ENCODE results near the gene SREBF2.

SREBF2 gene

DNA sequence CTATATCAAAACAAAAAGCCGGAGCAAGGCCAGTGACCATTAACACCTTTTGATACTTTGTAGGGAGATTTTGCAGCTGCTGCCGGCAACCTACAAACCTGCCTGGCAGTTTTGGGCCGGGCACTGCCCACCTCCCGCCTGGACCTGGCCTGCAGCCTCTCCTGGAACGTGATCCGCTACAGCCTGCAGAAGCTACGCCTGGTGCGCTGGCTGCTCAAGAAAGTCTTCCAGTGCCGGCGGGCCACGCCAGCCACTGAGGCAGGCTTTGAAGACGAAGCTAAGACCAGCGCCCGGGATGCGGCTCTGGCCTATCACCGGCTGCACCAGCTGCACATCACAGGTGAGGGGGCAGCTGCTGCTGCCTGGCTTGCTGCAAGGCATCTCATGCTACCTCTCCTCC lies 47.7 kb downstream of the SREBF2 start:
- DNase-seq = no peak

DNA sequence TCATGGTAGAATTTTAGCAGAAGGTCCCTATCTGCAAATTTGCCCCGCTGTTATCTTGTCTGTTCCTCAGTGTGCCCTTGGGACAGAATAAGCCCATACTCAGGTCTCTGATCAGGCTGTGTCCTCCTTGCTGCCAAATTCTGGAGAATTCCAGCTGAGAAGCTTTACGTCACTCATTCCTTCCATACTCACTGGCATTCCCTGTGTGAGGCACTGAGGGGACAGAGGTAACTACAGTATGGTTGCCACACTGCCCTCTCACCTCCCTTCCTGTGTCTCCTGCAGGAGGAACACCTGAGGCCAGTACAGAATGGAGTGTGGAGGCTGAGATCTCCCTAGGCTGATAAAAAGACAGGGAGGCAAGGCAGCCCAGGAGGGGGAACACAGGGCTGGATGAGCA lies 50.5 kb downstream of the SREBF2 start:
- no peak for DNase-seq

DNA sequence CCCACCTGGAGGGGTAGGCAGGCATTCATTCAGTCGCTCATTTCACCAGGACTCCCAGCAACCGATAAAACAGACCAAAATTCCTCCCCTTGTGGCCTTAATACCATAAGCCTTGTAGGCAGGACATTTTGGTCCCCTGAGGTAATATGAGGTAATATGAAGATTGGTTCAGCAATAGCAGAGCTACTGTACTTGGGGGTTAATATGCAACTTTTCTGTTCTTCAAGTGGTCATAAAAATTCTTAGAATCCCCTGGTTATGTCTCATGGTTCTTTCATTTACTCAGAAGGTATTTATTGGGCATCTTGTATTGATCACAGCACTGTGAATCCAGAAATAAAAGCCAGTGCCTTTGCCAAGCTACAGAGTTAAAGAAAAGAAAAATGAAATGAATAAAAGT lies 52.2 kb downstream of the SREBF2 start:
- DNase-seq = no peak

DNA sequence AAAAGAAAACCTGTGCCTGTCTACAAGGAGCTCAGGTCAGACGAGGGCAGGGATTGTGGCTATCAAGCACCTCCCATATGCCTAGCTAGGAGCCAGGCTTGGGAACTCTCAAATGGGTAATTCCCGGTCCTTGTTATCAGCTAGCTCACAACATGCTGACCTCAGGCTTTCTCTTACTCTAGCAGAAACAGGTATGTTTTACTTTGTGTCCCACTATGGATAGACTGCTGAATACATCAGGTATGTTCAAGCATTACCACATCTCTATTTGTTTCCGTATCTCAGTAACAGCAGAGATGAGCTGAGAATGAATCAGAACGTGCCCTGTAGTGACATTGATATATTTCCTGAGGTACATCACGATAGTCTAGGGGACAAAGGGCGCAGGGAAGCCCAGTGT lies 52.6 kb downstream of the SREBF2 start:
- no peak for DNase-seq

DNA sequence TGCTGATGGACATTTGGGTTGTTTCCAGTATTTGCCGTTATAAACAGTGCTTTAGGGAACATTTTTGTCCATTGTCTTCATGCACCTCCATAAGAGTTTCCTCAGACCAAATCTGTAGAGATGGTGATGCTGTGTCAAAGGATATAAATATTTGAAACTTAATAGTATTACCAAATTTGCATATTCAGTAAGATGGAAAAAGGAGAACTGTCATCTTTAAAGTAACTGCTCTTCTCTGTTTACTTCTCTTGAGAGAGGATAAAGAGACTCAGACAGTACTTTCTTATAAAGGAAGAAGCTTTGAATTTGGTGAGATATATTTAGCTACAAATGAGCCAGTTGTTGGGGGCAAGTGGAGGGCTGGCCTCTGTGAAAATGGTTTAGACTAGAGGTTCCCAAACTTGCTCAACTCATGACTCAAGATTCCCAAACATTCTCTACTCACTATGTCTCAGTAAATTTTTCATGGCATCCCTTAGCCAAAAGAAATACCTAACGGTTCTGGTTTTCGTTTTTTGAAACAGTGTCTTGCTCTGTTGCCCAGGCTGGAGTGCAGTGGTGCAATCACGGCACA lies 55.8 kb downstream of the SREBF2 start:
- no peak for DNase-seq

DNA sequence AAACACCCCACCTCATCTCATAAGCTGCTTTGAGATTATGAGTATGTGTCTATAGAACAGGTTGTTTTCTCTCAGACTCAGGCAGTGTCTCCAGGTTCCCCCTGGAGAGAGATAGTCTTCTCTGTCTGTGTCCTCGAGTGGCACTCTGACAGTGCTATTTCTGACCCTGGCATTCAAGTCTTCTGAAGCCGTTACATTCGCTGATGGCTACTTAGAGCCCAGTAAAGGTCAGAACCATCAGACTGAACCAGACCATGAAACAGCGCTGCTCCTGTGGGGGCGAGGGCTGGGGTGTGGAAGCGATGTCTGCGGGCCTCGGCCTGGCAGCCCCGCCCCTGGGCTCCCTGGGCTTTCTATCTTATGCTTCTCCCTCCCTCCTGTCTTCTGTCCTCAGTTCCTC lies 58.5 kb downstream of the SREBF2 start:
- no peak for DNase-seq

DNA sequence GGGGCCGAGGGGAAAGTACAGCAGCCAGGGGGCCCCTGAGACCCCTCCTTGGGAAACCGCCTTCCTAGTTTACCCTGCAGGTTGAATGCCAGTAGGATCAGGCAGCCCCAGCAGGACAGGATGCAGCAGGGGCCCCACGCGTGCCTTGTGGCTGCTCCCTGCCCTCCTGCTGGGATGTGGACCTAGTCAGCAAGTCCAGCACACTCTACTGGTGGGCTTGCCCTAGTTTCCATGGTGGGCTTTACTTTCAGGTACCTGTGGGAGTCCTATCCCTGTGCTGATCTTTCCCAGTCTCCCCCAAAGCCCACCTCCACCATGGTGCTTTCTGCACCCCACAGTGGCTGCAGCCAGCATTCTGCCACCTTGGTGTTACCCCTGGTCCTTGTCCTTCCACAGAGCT lies 59.8 kb downstream of the SREBF2 start:
- no peak for DNase-seq

DNA sequence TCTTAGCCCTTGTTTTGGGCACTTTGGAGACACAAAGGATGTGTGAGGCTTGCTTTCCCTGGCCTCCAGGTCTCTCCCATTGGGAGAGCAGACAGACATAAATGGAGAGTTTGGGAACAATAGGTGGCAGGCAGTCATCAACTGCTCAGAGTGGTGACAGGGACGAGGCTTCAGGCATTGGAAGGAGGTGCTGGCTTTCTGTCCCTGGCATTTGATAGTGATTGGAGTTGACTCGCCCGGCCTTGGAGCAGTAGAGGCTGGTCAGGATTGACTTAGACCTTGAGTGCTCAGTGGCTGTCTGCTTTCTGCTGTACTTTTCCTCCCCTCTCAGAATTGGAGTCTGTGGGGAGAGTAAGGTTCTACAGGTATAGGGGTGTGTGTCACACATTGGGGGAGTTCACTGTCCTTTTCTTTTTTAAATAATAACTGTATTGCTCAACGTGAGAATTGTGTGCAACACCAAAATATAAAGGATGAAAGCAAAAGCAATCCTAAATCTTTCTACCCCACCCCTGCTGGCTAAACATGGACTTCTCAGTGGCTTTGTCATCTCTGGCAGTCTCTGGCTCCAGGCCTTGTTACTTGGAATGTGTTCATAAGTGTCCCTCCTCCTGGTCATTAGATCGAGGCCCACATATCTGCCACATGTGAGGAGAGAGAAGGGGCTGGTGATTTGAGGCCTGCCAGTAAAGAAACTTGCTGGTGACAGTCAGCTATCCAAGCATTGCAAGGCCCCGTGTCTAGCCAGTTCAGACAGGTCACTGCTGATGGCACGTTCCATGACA lies 60.9 kb downstream of the SREBF2 start:
- no peak for DNase-seq

DNA sequence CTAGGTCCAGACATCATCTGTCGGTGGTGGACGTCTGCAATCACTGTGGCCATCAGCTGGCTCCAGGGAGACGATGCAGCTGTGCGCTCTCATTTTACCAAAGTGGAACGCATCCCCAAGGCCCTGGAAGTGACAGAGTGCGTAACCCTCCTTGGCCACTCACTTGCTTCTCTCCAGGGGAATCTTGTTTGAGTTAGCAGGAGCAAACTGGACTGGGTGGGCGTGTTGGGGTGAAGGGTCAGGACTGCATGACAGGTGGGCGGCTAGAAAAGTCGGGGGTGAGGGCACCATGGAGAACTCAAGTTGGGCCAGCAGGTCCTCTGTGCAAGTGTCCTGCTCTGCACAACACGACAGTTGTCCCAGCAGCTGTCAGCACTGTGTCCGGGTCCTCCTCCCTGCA lies 65.7 kb downstream of the SREBF2 start:
- DNase-seq = no peak

DNA sequence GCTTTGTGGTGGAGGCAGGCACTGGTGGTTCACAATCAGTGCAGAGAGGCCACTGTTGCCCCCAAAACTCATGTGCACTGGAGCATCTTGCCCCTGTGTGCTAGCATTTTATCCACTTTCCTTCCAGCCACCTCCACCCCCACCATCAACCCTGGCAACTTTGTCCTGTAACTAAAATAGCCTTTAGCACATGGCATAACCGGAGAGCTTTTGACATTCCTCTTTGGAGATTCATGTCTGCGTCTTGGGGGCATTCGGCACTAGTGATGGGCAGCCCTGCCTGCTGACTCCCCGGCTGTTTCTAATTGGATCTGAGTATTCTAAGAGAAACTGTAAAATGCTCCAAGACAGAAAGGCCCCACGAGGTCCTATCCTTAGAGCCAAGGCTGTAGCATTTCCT lies 66.2 kb downstream of the SREBF2 start:
- no peak for DNase-seq

DNA sequence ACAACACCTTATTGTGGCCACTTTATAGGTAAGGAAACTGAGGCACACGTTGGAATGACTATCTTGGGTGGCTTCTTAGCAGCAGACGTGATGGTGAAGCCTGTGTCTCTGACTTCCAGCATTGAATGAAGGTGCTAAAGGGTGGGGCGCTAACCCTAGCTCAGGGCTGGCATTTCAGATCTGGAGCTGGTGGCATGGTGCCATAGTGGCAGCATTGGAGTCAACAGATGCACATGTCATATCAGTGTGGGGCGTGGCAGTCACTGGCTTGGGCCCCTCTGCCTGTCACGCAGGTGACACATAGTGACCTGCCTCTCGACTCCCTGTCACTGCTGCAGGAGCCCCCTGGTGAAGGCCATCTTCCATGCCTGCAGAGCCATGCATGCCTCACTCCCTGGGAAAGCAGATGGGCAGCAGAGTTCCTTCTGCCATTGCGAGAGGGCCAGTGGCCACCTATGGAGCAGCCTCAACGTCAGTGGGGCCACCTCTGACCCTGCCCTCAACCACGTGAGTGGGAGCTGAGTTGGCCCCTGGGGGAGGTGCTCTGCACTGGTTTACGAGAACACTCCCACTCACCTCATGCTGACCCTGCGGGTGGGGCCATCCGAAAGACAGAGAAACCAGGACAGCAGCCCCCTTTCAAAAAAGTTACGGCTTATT lies 67.2 kb downstream of the SREBF2 start:
- no peak for DNase-seq

DNA sequence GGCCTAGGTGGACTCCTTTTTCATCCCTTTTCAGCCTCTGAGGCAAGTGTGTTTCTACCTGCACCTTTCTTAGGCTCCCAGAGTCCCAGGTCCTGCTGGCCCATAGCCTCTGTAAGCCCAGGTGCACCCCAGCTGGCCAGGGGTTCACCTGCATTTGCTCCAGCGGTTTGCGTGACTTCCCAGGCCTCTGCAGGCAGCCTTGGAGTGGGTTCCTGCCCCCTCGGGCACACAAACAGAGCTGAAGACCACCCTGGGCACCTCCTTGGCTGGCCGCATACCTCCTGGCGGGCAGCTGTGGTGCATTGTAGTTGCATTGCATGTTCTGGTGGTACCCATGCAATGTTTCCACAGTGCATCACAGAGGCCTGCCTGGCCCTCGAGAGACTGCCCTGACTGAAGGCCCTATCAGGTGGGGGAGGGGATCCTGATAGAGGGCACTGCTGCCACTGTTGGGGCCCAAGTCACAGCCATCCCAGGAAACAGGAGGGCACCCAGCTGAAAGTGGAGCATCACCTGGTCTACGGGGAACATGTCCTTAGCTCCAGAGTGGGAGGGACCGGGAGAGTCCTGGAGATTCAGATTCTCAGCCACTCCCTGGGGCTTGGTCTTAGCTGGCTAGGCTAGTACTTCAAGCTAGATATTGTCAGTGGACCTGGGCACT lies 67.9 kb downstream of the SREBF2 start:
- DNase-seq = no peak

DNA sequence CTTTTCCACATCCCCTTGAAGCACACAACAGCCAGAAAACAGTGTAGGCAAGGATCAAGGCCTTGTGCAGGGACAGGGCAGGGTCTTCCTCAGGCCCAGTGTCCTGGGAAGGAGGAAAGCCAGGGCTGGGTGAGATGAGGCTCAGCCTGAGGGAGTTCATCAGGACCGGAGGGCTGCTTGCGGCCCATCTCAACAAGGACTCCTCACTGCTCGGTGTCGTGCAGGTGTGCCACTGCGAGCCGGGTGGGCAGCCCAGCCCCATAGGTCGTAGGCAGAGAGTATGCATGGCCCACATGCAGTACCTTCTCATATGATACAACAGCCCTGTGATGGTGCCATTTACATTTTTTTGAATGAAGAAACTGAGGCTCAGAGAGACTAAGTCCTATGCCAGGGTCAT lies 69.1 kb downstream of the SREBF2 start:
- DNase-seq = no peak

DNA sequence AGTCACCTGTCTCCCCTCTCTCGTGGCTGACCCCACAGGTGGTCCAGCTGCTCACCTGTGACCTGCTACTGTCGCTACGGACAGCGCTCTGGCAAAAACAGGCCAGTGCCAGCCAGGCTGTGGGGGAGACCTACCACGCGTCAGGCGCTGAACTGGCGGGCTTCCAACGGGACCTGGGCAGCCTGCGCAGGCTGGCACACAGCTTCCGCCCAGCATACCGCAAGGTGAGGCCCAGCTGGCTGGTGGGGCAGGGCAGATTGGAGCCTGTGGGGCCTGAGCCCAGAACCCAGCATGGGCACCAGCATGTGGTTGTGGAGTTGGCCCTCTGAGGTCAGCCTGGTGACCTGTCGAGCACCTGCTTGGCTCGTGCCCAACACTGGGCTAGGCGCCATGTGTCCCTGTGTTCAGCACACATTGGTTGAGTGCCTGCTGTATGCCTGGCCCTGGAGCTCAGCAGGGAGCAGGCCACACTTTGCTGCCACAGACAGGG lies 70.1 kb downstream of the SREBF2 start:
- no peak for DNase-seq

DNA sequence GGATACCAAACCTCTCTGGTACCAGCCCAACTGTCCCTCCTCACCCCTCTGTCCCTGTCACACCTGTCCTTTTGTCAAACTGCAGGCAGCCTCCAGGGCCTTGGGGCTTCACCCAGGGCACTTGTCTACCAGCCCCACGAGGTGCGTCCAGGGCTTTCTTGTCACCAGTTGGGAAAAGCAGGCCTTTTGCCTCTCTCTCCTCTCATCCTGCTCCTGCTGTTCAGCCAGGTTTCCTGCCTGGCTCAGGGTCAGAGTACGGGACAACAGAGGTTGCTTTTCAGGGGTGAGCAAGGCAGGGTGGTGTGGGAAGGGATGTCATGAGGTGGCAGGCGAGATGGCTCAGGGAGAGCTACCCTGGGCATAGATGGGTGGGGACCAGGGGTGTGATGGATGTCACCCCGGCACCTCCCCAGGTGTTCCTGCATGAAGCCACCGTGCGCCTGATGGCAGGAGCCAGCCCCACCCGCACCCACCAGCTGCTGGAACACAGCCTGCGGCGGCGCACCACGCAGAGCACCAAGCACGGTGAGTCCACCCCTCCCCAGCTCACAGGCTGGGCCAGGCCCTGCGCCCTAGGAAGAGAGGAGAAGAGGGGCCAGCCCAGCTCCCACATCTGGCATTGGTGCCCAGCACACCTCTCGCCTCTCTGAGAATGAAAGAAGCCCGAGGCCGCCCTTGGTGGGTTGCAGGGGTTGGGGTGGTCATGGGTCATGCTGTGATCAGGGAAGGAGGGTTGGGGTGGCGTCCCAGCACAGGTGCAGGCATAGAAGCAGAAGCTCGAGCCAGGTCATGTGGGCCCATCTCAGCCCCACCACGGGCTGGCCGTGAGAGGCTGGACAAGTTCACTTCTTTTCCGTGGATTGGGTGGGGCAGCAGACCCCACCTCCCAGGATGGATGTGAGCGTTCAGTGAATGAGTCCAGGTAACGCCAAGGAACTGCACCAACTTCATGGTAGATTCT lies 71.8 kb downstream of the SREBF2 start:
- no peak for DNase-seq

DNA sequence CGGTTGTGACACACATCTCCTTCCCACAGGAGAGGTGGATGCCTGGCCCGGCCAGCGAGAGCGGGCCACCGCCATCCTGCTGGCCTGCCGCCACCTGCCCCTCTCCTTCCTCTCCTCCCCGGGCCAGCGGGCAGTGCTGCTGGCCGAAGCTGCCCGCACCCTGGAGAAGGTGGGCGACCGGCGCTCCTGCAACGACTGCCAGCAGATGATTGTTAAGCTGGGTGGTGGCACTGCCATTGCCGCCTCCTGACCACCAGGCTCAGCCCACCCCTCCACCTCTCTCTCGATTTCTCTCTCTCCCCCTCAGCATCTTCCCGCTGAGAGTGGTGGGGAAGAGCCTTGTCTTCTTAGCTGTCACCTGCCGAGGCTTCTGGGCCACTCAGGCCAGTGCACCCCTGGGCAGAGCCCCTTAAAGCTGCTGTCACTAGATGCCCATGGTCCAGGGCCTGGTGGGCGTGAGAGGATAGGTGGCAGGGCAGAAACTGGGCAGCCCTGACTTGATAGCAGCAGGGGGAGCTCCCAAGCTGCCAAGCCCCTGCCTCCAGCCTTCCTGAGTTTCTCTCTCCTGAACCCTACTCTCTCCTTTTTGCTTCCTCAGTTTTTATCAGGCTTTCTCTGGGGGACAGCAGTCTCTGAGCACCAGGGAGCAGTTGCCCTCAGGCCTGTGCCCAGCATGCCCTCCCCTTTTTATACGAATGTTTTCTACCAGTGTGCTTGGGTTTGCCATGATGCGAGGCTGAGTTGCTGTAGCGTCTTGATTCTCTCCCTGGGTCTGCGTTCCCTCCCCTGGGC lies 72.7 kb downstream of the SREBF2 start:
- DNase-seq = no peak

DNA sequence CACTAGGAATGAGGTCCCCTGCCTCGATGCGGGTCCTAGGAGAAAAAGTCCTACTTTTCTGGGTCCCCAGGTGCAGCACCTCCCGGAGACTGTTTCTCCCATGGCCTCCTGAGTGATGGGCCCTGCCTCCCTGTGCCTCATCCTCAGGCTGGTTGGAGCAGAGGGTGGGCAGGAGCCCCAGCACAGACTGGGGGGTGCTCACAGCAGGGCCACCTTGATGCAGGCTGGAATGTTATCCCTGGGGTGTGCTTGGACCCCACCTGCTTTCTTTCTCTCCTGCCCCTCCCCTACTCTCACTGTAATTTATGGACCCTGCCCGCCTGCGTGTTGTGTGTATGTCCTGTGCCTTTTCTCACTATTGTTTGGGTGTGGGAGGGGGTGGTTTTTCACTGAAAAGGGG lies 73.9 kb downstream of the SREBF2 start:
- DNase-seq = no peak

DNA sequence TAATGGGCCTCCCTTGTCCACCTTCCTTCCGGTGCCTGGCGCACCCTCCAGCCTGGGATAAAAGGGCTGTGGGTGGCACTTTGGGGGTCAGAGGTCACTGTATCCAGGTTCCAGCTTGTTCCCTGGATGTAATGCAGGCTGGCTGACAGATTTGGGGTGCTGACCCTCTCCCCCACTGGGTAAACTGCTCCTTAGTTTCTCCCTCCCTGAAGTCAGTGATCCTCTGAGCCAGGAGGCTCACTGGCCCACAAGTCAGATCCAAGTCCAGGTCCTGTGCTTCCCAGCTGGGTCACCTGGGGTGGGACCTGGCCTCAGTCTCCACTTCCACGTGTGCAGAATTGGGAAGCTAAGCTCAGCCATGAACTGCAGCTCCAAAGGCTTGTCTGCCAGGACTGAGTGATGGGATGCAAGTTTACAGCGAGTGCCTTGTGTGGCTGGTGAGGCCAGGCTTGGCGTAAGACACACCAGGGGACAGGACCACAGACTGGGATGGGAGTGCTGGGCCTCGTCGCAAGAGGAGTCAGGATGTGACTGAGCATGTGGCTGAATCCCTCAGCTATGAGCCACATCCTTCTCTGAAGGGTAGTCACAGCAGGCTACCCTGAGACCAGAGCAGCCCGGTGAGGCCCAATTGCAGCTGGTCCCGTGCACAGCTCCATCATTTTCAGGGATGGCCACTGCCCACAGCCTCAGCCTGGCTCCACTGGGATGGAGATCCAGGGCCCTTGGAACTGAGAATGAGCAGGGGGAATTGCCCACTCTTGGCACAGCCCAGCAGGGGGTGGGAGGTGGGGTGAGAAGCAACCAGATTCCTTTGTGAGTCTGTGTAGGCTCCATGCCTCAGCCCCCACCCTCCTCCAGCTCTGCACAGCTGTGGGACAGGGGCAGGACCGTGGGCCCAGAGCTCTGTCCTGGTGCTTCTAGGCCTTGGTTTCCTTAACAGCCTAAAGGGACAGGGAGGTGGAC lies 74.8 kb downstream of the SREBF2 start:
- no peak for DNase-seq

DNA sequence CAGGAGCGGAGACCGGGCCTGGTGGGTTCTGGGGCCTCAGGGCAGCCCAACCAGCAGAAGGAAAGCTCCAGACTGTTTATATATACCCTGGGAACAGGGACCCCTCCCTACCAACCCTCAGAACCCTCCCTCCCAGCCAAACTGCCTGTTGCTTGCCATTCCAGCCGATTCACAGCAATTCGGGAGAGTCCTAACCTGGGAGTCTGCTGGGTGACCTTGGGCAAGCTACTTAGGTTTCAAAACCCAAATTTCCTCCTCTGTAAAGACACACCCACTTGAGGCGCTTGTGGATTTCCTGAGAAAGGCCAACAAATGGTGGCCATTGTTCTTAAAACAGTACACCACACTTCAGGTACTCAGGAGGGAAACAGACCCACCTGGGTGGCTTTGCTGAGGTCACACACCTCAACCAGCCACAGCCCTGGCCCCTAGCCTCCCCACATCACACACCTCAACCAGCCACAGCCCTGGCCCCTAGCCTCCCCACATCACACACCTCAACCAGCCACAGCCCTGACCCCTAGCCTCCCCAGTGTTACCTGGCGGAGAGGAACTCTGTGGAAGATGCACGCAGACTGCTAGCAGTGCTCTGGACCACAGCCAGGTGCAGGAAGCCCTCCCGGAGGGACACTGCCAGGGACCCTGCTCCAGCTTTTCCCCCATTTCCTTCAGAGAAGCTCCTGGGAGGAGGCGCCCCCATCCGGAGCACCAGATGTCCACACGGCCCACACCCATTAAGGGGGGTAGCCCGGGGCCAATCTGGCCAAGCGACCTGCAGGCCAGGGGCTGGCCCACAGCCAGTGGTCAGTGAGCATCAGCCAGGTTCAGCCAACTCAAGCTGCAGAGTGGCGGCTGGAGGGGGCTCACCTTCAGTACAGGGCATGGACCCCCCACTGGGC lies 75.8 kb downstream of the SREBF2 start:
- no peak for DNase-seq

Data from activated T-cell treated with anti-CD3 and anti-CD28 coated beads, Interleukin-2, amount 50 U/mL, for 48 hours (primary cell).